A549 (cell line): ENCODE measurements around the gene BORA.

Experiments used
- BHLHE40 ChIP-seq: IDR thresholded peaks from 2 replicates; pipeline ENCODE4 v1.6.1; 2012; ENCODE audit warnings: low read depth, low read length, inconsistent platforms
- CEBPB ChIP-seq, 2 experiments: fragments of >200 bp in 1 of 2; sonication (Bioruptor Twin) in 1 of 2; formaldehyde crosslinking in 1 of 2; IDR thresholded peaks; 2 replicates each; pipeline ENCODE4 v1.6.1; 2012 to 2016
- CHD2 ChIP-seq: fragments of 150-350 bp; IDR thresholded peaks from 2 replicates; pipeline ENCODE4 v1.6.1; 2014; ENCODE audit warnings: low read length; ENCODE audit not compliant: partially characterized antibody
- GATA3 ChIP-seq: IDR thresholded peaks from 2 replicates; pipeline ENCODE4 v1.6.1; 2012; ENCODE audit warnings: borderline replicate concordance
- HOXB13 ChIP-seq: fragments of 250-450 bp; sonication (Bioruptor Pico); IDR thresholded peaks from 2 replicates; pipeline ENCODE4 v1.5.0; 2020; ENCODE audit warnings: low read depth, mild to moderate bottlenecking, moderate library complexity
- MAZ ChIP-seq: fragments of 150-350 bp; IDR thresholded peaks from 2 replicates; pipeline ENCODE4 v1.6.1; 2014; ENCODE audit warnings: antibody characterized with exemption, low read depth, low read length, borderline replicate concordance
- PHF8 ChIP-seq: fragments of 200-600 bp; sonication (generic); IDR thresholded peaks from 2 replicates; pipeline ENCODE4 v1.6.1; 2016; ENCODE audit warnings: low read depth, mild to moderate bottlenecking, antibody characterized with exemption, moderate library complexity, borderline replicate concordance
- ZFP36 ChIP-seq: fragments of 450-650 bp; IDR thresholded peaks from 2 replicates; pipeline ENCODE4 v1.6.1; 2014; ENCODE audit warnings: borderline replicate concordance; ENCODE audit not compliant: partially characterized antibody
- TF ChIP-seq, protein P1 (sequence below): fragments of >200 bp; sonication (Bioruptor Twin); formaldehyde crosslinking; IDR thresholded peaks from 3 replicates; pipeline ENCODE4 v1.5.1; 2016
- TF ChIP-seq, protein P2 (sequence below): IDR thresholded peaks from 2 replicates; pipeline ENCODE4 v1.6.1; 2012; ENCODE audit warnings: low read depth, borderline replicate concordance
- TF ChIP-seq, protein P3 (sequence below): IDR thresholded peaks from 2 replicates; pipeline ENCODE4 v1.6.1; 2012
- TF ChIP-seq, protein P4 (sequence below): IDR thresholded peaks from 2 replicates; pipeline ENCODE4 v1.6.1; 2012
- TF ChIP-seq, protein P5 (sequence below): fragments of 250-450 bp; sonication (Bioruptor Pico); IDR thresholded peaks from 2 replicates; pipeline ENCODE4 v1.5.0; 2020; ENCODE audit warnings: low read depth, mild to moderate bottlenecking, moderate library complexity

DNA sequence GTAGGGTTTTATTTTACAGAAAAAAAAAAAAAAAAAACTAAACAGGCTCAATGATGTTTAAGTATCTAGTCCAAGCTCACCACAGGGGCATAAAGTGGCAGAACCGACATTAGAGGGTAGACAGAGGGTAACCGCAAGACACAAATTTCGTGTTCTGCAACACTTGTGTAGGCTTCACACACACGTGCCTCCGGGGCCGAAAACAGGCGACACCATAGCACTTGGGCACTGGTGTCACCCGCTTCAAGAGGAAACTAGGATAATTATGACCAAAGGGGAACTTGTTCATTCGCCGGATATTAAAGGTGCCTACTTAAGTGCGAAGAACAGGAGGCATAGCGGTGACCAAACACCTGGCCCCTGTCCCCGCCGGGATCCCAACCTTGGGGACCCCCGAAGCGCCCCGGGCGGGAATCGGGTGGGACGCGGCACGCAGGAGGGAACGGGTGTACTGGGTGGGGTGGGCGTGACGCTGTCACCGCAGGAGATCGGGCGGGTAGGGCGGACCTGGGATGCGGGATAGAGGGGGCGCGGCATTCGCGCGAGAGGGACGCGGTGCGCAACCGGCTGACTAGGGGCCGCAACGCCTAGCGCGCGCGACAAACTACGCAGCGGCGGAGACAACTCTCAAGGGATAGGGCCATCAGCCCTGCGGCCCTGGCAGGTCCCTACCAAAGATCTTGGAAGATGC lies 852 bp upstream of the BORA start:
- TF ChIP-seq, protein P1, sequence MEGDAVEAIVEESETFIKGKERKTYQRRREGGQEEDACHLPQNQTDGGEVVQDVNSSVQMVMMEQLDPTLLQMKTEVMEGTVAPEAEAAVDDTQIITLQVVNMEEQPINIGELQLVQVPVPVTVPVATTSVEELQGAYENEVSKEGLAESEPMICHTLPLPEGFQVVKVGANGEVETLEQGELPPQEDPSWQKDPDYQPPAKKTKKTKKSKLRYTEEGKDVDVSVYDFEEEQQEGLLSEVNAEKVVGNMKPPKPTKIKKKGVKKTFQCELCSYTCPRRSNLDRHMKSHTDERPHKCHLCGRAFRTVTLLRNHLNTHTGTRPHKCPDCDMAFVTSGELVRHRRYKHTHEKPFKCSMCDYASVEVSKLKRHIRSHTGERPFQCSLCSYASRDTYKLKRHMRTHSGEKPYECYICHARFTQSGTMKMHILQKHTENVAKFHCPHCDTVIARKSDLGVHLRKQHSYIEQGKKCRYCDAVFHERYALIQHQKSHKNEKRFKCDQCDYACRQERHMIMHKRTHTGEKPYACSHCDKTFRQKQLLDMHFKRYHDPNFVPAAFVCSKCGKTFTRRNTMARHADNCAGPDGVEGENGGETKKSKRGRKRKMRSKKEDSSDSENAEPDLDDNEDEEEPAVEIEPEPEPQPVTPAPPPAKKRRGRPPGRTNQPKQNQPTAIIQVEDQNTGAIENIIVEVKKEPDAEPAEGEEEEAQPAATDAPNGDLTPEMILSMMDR = no peak
- TF ChIP-seq, protein P2, sequence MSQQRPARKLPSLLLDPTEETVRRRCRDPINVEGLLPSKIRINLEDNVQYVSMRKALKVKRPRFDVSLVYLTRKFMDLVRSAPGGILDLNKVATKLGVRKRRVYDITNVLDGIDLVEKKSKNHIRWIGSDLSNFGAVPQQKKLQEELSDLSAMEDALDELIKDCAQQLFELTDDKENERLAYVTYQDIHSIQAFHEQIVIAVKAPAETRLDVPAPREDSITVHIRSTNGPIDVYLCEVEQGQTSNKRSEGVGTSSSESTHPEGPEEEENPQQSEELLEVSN = no peak
- TF ChIP-seq CEBPB (IDR thresholded peaks at IDR 0.05) (no peak), MAZ (no peak), BHLHE40 (no peak), GATA3 (no peak), ZFP36 (no peak), CHD2 (no peak), PHF8 (no peak), HOXB13 (no peak)
- TF ChIP-seq, protein P3, sequence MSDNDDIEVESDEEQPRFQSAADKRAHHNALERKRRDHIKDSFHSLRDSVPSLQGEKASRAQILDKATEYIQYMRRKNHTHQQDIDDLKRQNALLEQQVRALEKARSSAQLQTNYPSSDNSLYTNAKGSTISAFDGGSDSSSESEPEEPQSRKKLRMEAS = 0 out of 2 replicates have a peak, but pooled peaks have one; percentile 26
- TF ChIP-seq, protein P4, sequence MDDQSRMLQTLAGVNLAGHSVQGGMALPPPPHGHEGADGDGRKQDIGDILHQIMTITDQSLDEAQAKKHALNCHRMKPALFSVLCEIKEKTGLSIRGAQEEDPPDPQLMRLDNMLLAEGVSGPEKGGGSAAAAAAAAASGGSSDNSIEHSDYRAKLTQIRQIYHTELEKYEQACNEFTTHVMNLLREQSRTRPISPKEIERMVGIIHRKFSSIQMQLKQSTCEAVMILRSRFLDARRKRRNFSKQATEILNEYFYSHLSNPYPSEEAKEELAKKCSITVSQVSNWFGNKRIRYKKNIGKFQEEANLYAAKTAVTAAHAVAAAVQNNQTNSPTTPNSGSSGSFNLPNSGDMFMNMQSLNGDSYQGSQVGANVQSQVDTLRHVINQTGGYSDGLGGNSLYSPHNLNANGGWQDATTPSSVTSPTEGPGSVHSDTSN = no peak
- TF ChIP-seq, protein P5, sequence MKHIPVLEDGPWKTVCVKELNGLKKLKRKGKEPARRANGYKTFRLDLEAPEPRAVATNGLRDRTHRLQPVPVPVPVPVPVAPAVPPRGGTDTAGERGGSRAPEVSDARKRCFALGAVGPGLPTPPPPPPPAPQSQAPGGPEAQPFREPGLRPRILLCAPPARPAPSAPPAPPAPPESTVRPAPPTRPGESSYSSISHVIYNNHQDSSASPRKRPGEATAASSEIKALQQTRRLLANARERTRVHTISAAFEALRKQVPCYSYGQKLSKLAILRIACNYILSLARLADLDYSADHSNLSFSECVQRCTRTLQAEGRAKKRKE (CRISPR knock-in tag) = no peak
